Activated CD8-positive, alpha-beta memory T cell treated with anti-CD3 and anti-CD28 coated beads for 1 hour (primary cell): ENCODE measurements around the gene SPRY4.
"Not testable (repeated sequence)": the region's sequence is repeated elsewhere in the genome, so short reads cannot be mapped to it uniquely, and the experiment has no call there.

Source experiments
- DNase-seq, 2 donors: peaks; one replicate each; pipeline ENCODE4 v3.0.0-alpha.2; 2020; ENCODE audit warnings: low read depth in 1 of 2; ENCODE audit errors: extremely low read depth in 1 of 2

Gene SPRY4

DNA sequence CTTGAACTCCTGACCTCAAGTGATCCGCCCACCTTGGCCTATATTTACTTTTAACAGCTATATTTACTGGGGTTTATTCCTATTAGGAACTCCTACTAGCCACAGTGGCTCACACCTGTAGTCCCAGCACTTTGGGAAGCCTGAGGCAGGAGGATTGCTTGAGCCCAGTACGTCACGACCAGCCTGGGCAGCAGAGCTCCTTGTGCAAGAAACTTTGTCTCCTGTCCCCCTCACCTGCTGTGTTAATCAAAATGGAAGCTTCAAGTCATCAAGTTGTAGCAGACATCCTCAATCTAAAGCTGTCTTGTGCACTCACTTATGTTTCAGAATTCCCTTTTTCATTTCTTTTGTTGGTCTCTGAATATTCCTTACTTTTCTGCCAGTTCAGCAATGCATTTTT is 15.0 kb upstream of the SPRY4 start:
- DNase-seq = no peak

DNA sequence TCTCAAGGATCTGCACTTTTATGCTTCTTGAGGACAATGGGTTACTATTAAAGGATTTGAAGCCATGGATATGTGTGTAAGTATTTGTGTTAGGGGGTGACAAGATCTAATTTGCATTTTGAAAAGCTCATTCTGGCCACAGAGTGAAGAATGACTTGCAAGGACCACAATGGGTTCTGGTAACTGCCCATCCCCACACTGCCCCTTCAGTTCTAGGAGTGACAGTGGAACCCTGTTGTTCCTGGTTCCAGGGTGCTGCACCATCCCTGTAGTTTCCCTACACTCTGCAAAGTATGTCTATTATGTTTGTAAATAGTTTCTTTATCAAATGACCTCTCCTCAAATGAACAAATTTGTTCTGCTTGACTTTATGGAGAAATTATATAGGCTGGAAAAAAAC is 9.7 kb upstream of the SPRY4 start:
- DNase-seq = no peak

DNA sequence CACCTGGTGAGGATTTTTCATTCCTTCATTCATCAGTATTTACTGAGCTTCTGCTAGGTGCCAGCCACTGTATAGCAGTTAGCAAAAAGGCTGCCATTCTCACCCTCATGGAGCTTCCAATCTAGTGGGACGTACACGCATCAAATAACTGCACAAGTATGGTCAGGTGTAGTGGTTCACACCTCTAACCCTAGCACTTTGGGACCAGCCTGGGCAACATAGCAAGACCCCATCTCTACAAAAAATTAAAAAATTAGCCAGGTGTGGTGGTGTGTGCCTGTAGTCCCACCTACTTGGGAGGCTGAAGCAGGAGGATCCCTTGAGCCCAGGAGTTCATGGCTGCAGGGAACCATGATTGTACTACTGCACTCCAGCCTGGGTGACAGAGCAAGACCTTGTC is 8.9 kb upstream of the SPRY4 start:
- DNase-seq = not testable (repeated sequence)

DNA sequence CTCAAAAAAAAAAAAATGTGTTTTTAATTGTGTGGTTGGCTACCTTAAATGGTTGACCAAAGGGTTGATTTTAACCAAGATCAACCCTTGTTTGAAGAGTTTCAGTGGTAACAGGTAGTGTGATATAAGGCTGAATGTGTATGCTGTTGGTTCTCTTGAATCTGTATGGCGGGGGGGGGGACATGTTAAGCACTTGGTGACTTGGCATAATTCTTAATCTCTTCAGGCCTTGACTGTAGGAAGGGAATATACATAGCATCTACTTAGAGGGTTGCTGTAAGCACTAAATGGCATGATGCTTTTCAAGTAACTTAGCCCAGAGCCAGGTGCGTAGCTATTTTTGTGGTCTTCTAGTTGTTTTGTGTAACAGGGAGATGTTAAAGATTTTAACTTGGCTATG is 5.6 kb upstream of the SPRY4 start:
- no peak for DNase-seq

DNA sequence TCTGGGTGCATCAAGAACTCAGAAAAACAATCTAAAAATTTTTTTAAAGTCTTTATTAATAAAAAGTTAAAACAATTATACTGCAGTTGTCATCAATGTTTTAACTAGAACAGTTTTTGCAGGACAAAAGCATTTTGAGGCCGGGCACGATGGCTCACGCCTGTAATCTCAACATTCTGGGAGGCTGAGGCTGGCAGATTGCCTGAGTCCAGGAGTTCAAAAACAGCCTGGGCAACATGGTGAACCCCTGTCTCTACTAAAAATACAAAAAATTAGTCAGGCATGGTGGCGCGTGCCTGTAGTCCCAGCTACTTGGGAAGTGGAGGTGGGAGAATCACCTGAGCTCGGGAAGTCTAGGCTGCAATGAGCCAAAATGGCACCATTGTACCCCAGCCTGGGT is 5.2 kb upstream of the SPRY4 start:
- no peak for DNase-seq

DNA sequence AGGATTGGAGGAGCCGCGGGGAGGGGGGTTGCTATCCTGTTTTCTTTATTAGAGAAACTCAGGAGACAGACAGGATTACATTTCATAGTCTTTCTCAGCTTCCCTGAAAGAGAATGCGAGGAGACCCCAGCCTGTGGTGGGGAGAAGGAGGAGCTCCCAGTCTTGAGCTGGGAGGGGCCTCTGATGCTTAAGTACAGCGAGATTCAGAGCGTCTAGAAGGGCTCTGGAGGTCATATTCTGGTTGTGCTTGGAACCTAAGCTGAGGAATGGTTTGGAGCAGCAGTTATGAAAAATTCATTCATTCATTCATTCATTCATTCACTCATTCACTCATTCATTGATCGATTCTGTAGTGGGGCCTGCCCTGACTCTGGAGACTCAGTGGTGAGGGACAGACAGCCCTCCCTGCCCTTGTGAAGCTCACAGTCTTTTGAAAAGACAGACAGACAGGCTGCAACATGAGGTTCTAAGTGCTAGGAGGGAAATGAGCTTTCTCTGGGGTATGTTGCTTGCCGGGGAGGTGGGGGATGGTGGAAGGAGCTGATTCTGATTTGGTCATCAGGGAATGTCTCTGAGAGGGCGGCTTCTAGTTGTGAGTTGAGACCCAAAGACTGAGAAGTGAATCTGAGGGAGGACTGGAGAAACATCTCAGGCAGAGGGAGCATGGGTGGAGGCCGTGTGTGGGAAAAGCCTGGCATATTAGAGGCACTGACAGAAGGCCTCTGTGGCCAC is 2.5 kb upstream of the SPRY4 start:
- DNase-seq = no peak

DNA sequence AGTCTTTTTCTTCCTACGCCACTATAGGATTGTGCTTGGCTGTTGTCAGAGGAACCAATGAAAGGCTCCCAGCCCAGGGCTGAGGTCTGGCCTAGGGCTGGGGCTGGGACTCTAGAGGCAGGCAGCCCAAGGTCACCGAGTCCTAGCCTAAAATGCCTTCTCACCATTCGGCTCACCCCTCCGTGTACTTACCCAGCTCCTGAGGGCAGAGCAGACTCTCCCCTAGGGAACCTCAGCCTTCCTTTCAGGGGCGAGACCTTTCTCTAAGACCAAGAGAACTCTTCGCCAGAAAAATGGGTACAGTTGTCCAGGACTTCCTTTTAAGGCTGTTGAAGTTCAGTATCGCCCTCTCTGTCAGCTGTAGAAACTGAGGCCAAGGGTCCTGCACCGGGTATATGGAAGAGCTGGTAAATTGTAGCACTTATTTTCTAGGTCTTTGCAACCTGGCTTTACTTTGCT is 1.7 kb upstream of the SPRY4 start:
- no peak for DNase-seq

DNA sequence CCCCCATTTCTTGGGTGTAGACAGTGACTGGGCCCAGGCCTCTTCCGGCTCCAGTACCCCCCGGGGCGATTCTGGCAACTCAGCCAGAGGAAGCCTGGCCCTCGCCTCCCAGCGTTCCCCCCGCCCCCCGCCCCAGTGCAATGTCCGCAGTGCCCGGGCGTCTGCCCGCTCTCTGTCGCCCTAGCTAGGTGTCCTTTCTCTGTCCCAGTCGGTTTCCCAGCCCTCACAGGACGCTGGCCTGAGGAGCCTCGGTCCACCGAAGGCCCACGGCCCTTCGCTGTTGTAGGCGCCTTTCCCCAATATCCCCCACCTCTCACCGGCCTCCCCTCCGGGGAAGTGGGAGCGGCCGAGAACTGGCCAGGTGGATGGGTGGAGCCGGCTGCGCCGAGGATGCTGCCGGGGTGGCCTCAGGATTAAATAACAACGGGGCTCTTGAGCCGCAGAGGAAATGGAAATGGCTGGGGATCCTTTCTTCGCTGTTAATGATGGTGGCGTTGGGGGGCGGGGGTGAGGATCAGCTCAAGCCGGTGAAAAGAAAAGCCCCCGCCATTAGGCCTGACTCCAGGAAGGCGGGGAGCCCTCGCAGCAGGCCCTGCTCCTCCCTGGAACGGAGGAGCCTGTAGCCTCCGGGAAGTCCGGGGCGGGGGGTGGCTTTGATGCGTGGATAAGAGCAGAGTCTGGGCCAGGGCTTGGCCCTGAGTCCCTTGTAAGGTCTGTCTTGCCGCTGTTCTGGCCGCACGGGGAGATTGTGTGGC is 1.1 kb upstream of the SPRY4 start:
- no peak for DNase-seq

DNA sequence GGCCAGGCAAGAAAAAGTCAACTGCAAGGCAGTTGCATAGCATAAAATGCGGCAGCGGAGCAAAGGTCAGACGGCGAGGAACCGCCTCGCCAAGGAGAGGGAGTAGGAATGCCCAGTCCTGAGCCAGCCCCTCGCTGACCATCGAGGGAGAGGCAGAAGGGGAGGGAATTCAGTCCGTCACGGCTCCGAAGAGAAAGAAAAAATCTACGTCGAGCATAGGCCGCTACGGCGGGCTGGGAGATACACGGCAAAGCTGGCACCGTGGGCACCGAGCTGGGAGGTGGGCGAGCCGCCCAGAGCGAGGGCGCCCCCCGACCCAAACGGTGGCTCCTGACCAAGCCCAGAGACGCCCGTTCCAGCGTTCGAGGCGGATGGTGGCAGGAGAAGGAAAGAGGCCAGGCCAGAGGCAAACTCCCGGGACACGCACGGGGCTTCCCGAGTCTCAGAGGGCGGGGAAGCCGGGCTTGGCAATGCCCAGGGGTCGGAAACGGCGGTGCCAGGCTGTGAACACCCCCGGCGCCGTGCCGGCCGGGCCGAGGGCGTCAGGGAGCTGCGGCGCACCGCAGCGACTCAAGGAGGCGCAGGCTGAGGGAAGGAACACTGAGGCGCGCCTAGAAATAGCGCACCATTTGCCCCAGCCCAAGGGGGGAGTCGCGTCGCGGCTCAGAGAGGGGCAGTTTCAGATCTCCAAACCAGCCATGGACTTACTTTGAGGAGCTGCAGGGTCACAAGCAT is 518 bp downstream of the SPRY4 start:
- no peak for DNase-seq

DNA sequence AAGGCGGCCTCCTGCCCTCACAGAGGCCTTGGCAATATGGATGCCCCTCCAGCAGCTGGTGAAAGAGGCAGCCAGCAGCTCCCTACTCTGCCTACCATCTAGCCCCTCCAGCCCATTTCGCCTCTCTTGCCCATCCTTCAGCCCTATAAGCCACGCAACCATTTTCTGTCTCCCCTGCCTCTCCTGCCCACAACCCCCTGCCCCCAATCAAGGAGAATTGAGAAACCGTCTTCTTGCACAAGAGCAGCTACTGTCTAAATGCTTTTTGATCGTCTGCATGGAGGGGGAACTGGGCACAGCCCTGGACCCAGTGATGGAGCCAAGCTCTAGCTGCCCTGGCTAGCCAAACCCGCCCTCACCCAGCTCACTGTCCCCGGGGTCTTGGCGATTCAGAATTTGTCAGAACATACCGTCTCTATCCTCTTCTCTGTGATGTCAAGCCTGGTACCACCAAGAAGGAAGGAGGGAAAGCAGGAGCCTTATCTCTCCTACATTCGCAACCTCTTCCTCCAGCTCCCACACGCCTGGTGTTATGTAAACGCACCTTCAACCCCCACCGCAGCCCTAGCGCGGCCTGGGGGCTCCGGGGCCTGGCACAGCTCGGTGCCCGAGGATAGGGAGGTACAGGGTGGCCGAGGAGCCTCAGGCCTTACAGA is 1.2 kb downstream of the SPRY4 start:
- DNase-seq = no peak

DNA sequence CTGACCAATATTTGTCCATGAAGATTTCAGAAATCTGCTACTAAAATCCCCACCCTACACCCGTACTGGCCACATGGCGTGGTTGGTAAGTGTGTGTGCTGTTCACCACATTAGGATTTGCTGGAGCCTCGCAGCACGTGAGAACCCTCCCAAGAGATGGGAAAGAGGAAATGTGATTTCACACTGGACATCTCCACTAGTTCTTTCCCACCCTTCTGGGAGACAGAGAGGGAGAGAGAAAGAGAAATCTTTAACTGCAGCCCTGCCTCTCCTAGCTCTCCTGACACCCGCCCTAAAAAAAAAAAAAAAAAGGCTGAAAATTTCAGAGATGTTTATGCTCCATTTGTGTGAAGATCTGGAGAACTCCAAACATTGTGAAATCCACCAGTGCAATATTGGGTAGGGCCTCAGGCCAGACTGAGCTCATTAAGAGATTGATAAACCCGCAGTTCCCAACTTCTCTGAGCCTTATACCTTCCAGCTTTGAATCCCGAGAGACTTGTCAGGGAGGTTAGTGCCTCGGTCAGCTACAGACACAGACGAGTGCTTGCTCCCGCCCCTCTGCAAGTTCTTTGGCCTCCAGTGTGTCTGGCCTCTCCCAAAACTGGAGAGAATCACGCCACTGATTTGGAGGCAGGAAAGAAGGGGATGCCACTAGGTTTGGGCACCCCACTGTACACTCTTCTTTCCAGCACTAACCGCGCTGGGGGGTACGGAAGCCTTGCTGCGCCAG is 1.9 kb downstream of the SPRY4 start:
- DNase-seq = no peak

DNA sequence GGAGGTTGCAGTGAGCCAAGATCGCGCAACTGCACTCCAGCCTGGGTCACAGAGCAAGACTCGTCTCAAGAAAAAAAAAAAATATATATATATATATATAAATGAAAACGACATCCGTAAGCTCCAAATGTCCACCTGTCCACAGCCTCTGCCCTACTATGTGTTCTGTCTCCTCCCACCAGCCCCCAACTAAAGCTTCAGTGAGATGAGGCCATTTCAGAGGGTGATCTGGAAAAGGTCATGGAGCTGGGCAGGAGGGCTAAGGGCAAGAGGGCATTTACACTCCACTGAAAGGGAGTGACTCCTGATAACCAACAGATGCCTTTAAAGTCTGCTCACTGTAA is 2.4 kb downstream of the SPRY4 start:
- no peak for DNase-seq

DNA sequence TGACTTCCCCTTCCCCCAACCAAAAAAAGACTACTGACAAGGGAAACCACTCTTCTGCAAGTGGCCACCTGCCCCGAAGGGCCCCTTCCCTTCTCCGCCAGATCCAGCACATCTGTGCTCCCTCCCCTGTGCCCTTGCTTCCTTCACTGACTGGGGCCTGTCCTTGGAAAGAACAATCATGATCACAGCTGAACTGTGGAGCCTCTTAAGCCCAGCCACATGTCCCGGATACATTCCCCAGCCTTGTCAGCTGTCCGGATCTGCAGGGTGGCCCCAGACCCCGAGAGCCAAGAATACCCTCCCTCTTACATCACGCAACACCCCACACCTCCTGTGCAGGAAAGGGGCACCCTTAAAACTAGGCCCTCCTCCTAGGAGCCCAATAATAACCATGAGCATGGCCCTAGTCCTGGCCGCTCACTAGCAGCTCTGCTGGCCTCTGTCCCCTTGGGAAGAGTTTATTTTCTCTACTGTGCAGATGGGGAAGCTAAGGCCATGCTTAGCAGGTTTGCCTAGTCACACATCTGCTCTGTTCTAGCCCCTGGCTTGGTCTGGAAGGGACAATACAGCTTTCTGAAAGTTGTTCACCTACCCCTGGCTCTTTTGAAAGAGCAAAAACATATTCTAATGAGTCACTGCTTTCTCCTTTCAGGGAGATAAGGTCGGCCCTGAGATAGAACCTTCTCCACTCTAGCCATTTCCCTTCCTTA is 3.8 kb downstream of the SPRY4 start:
- no peak for DNase-seq

DNA sequence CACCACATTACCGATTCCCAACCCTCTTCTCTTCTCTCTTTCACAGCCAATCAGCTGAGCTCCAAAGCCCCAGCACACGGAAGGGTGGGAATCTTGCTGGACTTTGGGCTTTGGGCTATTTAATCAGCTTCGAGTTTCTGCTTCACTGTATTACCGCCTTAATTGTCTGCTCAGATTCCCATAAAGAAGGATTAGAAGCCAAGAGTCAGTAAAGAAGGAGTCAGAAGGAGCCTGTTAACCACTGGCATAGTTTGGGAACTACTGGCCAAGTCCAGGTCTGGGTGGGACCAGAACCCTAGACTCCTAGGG is 4.4 kb downstream of the SPRY4 start:
- DNase-seq = no peak

DNA sequence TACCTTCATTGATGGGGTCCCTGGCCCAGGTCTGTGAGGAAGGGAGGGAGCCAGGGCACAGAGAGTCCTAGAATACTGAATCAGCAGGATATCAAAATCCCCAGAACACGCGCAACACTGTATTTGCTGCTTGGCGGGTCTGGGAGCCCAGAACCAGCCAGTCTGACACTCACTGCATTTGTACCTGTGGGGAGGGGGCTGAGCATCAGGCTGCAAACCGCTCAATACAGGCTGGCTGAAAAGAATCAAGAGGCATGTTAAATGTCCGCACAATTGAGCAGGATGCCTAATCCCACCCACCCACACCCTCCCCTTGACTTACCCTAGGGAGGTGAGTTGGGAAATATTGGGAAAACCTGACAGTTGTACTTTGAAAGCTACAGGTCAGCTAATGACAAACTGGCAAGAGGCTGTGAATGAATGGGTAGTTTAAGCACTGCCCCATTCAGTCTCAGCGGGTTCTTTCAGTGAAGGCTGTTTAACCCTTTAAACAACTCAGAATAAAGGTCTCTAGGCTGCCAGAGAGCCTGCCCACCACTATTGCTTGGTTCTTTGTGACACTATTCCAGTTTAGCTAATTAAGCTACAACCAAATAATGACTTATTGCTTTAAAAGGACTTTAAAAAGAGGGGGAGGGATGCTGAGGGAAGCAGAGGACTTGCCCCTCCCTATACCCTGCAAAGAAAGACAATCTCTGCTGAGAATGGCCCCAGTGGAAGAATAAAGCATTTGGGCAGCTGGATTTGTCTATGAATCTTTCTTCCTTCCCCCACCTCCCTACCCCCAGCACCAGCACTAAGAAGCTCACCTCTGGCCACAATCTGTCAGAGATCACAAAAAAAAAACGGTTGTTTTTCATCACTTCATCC is 5.0 kb downstream of the SPRY4 start:
- no peak for DNase-seq

DNA sequence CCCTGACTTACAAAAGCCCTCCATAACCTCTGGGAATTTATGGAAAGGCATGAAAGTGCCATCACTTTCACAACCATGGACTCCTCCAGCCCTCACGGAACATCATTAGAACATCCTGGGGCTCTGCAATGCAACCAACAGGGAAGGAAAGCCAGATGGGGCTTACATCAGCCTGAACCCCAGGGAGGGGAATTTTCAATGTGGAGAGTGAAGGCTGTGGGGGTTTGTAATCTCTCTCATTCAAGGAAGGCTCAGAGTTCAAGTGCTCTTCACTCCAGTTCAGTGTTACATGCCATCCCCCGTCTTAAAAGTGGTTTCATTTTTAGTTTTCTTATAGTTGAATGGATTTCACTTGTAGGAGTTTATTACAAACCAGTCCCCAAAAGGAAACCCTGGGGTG is 5.7 kb downstream of the SPRY4 start:
- no peak for DNase-seq

DNA sequence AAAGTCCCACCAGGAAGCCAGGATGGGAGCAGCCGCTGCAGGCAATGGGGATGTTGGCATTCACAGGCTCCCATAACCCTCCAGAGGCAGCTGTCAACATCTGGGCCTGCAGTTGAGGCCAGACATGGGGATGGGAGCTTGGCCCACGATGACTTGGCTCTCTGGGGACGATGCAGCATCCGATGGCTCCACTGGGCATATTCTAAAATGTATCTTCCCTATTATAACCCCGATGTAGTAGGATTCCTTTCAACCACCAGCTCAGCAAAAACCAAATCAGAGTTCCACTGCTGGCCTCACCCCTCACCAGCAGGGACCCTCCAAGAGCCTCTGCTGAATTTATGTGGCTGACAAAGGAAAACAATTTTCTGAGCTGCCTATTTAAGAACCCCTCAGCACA is 7.1 kb downstream of the SPRY4 start:
- DNase-seq = no peak

DNA sequence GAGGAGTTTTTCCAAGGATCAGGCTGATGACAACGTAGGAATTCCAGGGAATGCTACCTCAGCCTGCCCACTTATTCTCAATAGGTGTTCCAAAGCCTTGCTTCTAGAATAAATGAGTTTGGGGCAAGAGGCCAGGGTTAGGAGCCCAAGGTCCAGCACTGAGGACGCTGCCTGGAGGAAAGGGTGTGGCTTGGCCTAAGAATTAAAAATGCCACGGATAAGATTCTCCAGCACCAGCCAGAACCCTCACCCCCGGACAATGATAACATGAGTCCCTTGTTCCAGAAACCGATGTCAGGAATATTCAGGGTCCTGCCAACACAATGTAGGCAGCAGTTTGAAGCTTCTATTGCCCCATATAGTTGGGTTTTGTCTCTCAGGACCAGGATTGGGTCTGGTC is 7.6 kb downstream of the SPRY4 start:
- no peak for DNase-seq

DNA sequence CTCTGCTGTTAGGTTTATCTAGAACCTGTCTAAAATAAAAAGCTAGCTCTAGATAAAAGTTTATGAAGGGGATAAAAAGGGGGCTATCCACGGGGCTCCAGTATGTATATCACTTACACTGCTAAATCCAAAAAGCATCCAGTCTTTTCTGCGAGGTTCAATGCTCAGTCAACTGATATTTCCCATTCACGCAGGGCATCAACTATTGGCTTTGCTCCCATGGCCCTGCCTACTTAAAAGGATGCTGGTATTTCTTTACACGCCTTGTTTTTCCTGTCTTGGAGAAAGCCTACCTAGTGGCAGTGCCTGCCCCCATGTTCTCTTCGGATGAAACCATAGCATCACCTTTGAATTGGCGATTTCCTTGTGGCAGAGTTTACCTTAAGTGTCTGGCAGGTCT is 8.1 kb downstream of the SPRY4 start:
- DNase-seq = no peak
